GM12875 (cell line): ENCODE results near the gene OR4C45.
"Not testable (repeated sequence)": the region's sequence is repeated elsewhere in the genome, so short reads cannot be mapped to it uniquely, and the experiment has no call there.

Experiments used
- H3K4me3 ChIP-seq: one replicate; pipeline ENCODE4 v1.5.1; 2011; ENCODE audit warnings: low read depth, low read length, control low read depth
- CTCF ChIP-seq: IDR thresholded peaks from 2 replicates; pipeline ENCODE4 v1.5.1; 2011; ENCODE audit warnings: low read depth, mild to moderate bottlenecking, control low read depth, inconsistent platforms, low read length, moderate library complexity, borderline replicate concordance; ENCODE audit not compliant: insufficient read depth

OR4C45 gene

GRCh38 chr11:50032574-50032973 is at the start of gene OR4C45:
Gene OR4C45 (plus strand): TSS chr11:50032874.
- TF ChIP-seq CTCF, result no peak

GRCh38 chr11:49995565-49995964 is 37.1 kb upstream of the OR4C45 start:
- H3K4me3 ChIP-seq, result no peak overlapping the region
- peak; percentile 54 for TF ChIP-seq CTCF

More at GRCh38 chr11:50032574-50032973, at the start of gene OR4C45:
- no peak within 1 kb of the TSS for H3K4me3 ChIP-seq

GRCh38 chr11:50030193-50030592 is 2.5 kb upstream of the OR4C45 start:
- no peak for TF ChIP-seq CTCF
- no peak overlapping the region for H3K4me3 ChIP-seq

- H3K4me3 ChIP-seq, result not testable (repeated sequence)
These were observed 3.6 kb downstream of the OR4C45 start for GRCh38 chr11:50036239-50036638.

- no peak overlapping the region for H3K4me3 ChIP-seq
- TF ChIP-seq CTCF, result no peak
These were observed 4.6 kb downstream of the OR4C45 start for GRCh38 chr11:50037251-50037650.

- no peak for TF ChIP-seq CTCF
- H3K4me3 ChIP-seq, result no peak overlapping the region
These were observed 12.0 kb downstream of the OR4C45 start for GRCh38 chr11:50044647-50045046.

- H3K4me3 ChIP-seq, result not testable (repeated sequence)
These were observed 30.4 kb downstream of the OR4C45 start for GRCh38 chr11:50063056-50063455.

- no peak for TF ChIP-seq CTCF
- no peak overlapping the region for H3K4me3 ChIP-seq
These were observed 37.7 kb downstream of the OR4C45 start for GRCh38 chr11:50070389-50070788.
